ENCODE data around the gene PHF21B. TPM values are rescaled to one million over a fixed set of nuclear protein-coding genes. Genes with fewer than 3 reads are reported as not detected.
"Not testable (repeated sequence)": the region's sequence is repeated elsewhere in the genome, so short reads cannot be mapped to it uniquely, and the experiment has no call there.

The PHF21B gene
- total RNA-seq, 1 experiment from 2014 or later: not detected

DNA sequence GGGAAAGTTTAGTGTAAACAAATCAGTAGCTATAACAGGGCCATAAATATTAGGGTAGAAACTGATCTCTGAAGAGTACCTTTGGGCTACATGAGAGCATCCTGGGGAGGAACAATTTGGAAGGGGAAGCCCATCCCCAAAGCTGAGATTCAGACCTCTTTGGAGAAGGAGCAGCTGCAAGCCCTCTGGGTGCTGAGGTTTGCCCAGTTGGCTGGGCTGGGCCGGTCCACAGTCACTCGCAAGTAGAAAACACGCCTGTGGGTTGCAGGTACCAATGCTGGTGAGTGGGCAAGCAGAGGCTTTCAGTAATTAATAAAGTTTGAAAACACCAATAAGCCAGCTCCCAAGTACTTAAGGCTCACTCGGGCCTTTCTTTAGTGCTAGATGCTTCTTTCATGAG lies 132.9 kb downstream of the PHF21B start:
- no peak for DNase-seq (ENCODE audit: low read depth)

DNA sequence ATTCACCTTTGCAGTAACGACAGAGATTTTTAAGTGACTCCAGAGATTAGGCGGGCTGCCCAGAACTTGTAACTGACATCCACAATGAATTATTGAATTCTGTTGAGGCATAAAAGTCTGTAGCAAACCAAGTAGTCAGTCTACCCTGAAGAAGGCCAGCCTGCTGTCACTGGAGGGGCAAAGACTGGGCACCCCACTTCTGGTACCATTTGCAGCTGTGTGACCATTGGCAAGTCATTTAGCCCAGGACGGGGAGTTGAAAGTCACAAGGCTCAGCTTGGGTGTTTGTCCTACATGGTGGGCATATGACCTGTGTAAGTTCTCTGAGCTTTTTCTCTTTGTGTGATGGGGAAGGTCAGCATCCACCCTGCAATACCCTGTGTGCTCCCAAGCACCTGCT lies 138.0 kb downstream of the PHF21B start:
- DNase-seq (ENCODE audit: low read depth): no peak

DNA sequence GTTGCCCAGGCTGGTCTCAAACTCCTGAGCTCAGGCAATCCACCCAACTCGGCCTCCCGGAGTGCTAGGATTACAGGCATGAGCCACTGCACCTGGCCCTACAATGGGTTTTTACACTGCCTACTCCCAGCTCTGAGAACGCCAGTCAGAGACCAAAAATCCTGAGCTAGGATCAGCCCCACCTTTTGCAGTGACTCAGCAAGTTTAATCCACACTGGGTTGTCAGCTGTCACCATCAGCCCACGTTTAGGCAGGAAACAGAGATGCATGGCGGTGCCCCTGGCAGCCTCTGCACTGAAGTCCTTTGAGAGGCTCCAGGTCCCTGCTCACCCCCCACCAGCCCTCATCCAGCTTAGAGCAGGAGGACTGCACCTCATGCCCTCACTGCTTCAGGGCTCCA lies 139.8 kb downstream of the PHF21B start:
- DNase-seq (ENCODE audit: low read depth): peak; percentile 51

DNA sequence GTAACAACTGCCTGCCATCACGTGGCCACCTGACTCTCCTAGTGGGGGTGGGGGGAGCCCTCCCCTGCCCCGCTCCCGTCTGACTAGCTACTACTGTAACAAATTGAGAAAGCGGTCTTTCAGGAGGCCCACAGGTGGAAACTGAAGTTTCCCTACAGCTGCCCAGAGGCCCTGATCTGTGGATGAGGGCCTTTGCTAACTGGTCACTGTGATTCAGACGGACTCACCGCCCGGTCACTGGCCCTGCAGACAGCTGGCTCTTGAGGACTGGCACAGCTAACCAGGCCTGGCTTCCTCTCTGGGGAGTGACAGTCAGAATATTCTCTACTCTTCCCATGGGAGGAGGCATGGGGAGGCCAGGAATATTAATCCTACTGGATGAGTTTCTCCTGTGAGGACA lies 140.6 kb downstream of the PHF21B start:
- DNase-seq (ENCODE audit: low read depth): peak; percentile 23

DNA sequence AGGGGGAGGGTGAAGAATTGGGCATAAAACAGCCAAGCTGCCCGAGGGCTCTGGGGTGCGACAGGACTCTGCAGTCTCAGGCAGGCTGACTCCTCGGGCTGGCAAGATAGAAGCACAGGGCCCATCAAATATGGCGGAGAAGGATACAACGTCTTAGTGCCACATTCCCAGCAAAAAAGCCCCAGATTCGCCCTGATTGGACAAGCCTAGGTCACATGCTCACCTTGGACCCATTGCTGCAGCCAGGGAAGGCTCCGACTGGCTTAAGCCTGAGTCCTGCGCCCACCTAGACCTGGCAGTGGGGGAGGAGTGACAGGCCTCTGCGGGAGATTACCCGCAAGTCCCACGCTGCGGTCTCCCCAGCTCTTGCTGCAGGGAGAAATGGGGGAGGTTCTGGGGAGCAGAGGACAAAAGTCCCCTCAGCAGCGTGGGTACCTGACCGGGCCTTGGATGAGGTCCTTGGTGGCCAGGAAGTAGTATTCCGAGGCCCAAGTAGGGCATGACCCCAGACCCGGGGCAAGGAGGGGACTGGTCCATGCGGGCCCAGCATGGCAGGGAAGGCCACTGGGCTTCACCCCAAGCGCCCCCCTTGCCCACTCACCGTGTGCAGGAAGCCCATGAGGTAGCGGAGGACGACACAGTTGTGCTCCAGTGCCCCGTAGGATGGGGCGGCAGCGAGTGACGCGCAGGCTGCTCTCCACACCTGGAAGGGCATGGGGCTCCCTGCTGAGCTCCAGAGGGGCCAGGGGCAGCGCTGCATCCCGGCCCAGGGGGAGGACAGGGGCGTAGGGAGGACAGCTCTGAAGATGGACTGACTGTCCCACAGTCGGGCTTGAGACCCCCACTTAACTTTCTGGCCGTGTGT lies 144.4 kb downstream of the PHF21B start:
- DNase-seq (ENCODE audit: low read depth): no peak

DNA sequence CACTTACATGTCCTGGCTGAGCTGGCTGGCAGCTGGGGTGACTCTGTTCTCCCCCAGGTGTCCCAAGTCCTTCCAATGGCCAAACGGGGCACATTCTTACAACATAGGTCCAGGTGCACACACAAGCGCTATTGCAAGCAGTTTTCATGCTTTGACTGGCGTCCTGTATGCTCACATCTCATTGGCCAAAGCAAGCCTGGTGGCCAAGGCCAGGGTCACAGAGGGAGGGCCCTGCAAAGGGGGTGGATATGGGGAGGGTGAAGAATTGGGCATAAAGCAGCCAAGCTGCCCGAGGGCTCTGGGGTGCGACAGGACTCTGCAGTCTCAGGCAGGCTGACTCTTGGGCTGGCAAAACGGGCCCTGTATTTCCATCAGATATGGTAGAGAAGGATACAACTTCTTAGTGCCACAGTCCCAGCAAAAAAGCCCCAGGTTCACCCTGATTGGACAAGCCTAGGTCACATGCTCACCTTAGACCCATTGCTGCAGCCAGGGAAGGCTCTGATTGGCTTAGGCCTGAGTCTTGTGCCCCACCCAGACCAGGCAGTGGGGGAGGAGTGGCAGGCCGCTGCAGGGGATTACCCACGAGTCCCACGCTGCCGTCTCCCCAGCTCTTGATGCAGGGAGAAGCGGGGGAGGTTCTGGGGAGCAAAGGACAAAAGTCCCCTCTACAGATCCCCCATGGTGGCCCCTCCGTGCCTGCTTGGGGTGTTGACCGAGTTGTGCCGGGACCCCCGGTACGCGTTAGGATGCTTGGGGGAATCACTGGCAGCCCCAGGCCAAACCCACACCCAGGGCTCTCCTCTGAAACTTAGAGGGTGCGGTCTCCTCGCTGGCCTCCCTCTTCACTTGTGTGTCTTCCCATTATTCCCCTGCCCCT lies 146.6 kb downstream of the PHF21B start:
- DNase-seq (ENCODE audit: low read depth): peak; percentile 36

DNA sequence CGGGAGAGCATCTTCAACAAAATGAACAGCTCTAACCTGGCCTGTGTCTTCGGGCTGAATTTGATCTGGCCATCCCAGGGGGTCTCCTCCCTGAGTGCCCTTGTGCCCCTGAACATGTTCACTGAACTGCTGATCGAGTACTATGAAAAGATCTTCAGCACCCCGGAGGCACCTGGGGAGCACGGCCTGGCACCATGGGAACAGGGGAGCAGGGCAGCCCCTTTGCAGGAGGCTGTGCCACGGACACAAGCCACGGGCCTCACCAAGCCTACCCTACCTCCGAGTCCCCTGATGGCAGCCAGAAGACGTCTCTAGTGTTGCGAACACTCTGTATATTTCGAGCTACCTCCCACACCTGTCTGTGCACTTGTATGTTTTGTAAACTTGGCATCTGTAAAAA lies 147.5 kb downstream of the PHF21B start:
- no peak for DNase-seq (ENCODE audit: low read depth)

DNA sequence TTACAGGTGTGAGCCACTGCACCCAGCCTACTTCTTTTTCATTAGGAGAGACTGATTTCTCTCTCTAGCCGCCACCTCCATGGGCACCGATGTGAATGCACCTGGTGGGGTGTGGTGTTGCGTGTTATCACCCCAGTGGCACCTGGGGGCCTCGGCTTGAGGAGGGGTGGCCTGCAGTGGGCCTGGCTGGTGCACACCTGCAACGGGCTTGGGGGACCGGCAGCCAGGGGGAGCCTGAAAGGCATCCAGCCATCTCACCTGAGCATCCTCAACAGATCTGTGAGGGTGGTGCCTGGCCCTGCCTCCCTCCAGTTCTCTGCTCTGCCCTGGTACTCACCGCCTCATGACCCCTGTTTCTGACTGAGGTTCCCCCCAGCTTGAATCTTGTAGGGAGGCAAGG lies 148.6 kb downstream of the PHF21B start:
- DNase-seq (ENCODE audit: low read depth): no peak

DNA sequence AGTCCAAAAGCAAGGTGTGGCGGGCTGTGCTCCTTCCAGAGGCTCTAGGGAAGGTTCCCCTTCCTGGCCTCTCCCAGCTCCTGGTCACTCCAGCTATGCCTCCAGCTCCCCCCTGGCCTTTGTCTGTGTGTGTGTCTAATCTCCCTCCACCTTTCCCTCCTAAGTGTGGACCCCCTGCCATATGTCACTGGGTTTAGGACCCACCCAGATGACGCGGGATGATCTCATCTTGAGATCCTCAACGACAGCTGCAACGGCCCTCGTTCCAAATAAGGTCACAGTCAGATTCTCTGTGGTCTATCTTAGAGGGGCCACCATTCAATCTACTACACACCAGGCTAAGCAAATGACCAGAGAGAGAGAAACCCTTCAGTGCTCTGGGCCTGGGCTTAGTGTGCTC lies 149.5 kb downstream of the PHF21B start:
- no peak for DNase-seq (ENCODE audit: low read depth)

DNA sequence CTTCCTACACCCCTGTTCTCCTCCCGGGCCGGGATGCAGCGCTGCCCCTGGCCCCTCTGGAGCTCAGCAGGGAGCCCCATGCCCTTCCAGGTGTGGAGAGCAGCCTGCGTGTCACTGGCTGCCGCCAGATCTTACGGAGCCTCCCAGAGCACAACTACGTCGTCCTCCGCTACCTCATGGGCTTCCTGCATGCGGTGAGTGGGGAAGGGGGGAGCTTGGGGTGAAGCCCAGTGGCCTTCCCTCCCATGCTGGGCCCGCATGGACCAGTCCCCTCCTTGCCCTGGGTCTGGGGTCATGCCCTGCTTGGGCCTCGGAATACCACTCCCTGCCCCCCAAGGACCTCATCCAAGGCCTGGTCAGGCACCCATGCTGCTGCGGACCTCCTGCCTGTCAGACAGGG lies 150.2 kb downstream of the PHF21B start:
- no peak for DNase-seq (ENCODE audit: low read depth)

DNA sequence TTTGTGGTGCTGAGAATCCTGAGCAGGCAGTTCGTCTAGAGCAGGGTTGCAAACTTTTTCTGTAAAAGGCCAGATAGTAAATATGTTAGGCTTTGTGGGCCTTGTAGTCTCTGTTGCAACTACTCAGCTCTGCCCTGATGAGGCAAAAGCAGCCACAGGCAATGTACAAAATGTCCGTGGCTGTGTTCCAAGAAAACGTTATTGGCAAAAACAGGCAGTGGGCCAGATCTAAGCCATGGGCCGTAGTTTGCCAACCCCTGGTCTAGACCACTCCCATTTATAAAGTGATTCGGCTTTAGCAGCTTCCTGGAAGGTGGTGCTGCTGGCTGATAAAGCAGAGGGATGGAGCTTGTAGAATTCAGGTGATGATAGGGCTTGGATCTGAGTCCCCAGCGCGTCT lies 151.0 kb downstream of the PHF21B start:
- DNase-seq (ENCODE audit: low read depth): not testable (repeated sequence)

DNA sequence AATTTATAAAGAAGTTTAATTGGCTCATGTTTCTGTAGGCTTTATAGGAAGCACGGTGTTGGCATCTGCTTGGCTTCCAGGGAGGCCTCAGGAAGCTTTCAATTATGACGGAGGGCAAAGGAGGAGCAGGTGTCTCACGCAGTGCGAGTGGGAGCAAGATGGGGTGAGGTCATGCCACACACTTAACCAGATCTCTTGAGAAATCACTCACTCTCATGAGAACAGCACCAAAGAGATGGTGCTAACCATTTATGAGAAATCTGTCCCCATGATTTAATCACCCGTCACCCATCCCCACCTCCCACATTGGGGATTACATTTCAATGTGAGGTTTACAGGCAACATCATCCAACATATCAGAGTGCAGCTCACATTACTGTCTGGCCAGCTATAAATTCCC lies 153.9 kb downstream of the PHF21B start:
- DNase-seq (ENCODE audit: low read depth): no peak

DNA sequence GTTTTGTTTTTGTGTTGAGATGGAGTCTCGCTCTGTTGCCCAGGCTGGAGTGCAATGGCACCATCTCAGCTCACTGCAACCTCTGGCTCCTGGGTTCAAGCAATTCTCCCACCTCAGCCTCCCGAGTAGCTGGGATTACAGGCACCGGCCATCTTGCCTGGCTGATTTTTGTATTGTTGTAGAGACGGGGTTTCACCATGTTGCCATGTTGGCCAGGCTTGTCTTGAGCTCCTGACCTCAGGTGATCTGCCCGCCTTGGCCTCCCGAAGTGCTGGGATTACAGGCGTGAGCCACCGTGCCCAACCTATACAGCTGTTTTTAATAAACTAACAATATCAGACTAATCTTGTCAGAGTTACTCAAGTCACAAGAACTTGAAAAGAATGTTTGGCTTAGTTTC lies 155.2 kb downstream of the PHF21B start:
- not testable (repeated sequence) for DNase-seq (ENCODE audit: low read depth)

DNA sequence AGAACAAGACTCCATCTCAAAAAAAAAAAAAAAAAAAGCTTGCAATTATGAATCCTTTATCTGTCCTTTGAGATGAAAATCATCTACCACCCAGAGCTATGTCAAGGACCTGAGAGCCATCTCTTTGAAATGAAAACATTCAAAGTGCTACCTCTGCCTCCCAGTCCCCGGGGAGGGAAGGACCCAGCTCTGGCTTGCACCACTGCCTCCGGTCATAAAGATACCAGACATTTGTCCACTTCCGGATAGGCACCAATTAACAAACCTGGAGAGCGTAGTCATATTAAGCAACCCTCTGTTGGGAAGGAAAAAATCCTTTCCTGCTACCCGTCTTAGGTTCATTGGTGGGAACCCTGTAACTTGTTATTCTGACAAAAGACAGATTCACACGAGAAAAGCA lies 158.9 kb downstream of the PHF21B start:
- no peak for DNase-seq (ENCODE audit: low read depth)

DNA sequence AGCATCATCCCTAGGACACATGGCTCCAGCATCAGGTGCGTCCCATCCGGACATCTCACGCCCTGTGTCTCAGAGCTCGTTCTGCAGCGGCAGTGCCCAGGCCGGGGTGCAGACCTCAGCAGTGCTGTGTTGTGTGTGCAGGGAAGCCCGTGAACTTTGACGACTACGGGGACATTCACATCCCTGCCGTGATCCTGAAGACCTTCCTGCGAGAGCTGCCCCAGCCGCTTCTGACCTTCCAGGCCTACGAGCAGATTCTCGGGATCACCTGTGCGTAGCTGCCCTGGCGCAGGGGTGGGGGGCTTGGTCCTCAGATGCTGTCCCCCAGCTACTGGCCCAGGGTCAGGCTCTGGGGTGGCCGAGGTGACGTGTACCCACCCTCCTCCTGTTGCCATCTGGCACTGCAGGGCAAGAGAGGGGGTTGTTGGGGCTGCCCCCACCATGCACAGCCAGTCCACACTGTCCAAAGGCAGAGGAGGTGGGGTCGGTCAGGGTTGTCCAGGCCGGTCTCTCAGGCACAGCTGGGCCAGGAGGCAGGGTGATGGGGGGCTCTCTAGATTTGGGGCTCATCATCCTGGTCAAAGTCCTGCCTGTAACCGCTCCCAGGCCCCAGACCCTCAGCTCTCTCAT lies 160.9 kb downstream of the PHF21B start:
- DNase-seq (ENCODE audit: low read depth): no peak

DNA sequence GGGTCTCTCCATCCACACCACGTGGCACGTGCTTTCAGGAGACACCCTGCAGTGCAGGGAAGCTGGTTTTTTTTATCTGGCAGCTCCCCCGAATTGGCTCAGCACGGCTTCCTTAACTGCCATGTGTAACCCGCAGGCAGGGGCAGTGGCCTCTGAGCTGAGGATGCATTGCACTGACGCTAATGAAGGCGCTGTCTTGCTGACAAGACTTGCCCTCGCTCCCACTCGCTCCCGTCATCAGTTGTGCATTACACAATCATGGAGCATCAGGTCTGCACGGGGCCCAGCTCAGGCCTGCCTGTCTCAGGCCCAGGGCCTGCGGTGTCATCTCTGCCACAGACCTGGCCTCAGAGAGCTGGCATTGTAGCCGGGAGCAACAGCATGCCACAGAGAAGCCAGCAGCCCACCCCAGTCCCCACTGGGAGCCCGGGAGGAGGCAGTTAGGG lies 161.5 kb downstream of the PHF21B start:
- no peak for DNase-seq (ENCODE audit: low read depth)

DNA sequence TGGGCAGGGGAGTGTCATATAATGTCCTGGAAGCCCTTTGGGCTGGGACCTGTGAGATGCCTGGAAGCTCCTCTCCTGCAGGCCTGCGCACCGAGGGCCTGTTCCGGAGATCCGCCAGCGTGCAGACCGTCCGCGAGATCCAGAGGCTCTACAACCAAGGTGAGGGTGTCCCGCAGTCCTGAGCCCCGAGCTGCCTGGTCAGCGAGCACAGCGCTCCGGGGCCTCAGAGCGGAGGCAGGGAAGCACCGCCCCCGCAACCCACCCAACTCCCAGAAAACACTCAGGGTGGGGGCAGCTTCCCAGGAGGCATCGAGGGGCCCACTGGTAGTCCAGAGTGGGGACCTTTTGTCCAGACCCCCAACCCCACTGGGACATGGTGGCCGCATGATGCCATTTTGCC lies 161.9 kb downstream of the PHF21B start:
- DNase-seq (ENCODE audit: low read depth): no peak

DNA sequence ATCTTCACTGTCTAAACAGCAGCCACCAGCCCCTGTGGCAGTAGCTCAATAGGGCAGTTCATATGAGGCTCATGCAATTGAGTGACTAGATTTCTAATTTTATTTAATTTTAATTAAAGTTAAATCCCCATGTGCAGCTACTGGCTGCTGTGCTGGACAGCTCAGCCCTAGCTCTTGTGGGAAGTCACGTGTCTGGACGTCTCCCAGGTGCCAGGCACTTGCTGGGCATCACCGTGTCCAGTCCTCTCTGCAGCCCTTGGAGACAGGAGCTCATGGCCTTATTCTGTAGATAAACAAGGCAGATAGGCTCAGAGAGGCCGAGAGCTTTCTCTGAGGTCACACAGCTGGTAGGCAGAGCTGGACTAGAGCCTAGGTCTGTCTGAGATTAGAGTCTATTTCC lies 162.4 kb downstream of the PHF21B start:
- no peak for DNase-seq (ENCODE audit: low read depth)

DNA sequence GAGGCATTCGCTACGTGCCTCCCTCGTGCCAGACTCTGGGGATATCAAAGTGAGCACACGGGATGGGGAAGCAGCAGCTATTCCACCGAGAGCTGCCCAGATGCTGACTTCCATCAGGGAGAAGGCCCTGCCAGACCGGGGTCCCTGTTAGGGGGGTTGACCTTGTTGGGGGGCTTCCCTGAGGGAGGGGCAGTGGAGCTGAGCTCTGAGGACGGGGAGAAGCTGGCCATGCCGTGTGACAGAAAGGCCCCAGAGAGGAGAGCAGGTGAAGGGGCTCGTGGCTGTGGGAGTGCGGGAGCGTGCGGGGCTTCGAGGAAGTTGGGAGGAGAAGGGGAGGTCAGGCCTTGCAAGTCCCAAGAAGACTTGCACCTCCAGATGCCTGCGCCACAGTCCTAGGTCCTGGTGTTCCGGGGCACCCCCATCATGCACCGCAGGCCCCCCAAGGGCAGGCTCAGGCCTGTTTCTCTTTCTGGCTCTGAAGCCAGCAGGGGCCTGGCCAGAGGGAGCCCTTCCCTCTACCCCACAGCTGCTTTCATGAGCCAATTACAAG lies 163.0 kb downstream of the PHF21B start:
- no peak for DNase-seq (ENCODE audit: low read depth)

DNA sequence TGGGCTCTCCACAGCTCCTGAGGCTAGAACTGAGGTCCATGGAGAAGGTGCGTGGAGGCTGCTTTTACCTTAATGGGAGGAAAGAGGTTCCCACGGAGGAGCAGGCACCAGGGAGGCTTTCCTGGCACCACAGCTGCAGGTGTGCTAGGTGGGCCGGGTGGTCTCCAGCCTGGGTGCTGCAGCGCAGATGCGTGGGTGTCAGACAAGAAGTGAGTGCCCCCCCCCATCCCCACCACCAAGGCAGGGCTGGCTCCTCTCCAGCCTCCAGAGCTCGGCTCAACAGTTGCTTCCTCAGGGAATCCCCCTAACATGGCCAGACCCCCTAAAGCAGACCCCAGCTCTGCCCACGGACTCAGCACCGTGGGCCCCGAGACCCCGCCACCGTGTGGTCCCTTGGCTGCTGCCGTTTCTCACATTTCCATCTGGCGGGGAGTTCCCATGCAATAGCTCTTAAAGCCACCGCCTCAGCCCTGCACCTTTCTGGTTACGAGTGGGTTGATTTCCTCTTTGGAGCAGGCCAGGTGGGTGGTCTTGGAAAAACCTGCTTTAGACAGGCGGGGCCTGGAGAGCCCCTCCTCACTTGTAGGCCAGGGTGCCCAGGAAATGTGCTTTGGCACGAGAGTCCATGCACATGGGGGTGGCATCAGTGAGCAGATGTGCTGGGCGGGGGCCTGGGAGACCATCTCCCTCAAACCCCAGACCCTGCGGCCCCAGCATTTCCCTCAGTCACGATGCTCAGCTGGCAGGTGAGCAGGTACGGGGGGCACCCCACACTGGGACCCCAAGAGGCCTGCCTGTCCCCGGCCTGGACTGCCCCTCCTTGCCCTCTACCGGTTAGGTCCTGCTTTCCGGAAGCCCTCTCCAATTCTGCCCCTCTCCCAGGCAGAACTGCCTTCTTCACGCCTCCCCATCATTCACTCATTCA lies 163.7 kb downstream of the PHF21B start:
- DNase-seq (ENCODE audit: low read depth): no peak

DNA sequence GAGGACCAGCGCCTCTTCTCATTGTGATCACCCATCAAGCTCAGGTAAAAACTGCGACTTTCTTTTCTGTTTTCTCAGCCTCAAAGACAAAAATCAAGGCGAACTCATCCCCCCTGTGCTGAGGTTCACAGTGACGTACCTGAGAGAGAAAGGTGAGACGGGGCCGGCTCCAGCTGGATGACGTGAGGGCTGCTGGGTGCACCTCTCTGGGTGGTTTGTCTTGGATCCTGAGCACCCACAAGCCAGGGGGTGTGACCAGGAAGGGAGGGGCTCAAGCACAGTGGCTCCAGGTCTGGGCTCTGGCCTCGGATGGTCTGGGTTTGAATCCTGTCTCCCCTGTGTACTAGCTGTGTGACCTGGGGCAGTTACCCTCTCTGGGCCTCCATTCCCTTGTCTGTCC lies 164.6 kb downstream of the PHF21B start:
- no peak for DNase-seq (ENCODE audit: low read depth)

All from RPMI7951 (cell line).